Measurements from ENCODE around the gene ADCY10.

GRCh38 chr1:167795810-167796740, 117.9 kb downstream of the ADCY10 start:
- TF ChIP-seq, protein P1, sequence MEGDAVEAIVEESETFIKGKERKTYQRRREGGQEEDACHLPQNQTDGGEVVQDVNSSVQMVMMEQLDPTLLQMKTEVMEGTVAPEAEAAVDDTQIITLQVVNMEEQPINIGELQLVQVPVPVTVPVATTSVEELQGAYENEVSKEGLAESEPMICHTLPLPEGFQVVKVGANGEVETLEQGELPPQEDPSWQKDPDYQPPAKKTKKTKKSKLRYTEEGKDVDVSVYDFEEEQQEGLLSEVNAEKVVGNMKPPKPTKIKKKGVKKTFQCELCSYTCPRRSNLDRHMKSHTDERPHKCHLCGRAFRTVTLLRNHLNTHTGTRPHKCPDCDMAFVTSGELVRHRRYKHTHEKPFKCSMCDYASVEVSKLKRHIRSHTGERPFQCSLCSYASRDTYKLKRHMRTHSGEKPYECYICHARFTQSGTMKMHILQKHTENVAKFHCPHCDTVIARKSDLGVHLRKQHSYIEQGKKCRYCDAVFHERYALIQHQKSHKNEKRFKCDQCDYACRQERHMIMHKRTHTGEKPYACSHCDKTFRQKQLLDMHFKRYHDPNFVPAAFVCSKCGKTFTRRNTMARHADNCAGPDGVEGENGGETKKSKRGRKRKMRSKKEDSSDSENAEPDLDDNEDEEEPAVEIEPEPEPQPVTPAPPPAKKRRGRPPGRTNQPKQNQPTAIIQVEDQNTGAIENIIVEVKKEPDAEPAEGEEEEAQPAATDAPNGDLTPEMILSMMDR (IDR thresholded peaks at IDR 0.05; ENCODE audit: low read length): no peak
- TF ChIP-seq EZH2 (IDR thresholded peaks at IDR 0.05; ENCODE audit: borderline replicate concordance, low read length): no peak

All from OCI-LY1 (cell line).